Choroid plexus epithelial cell (primary cell): ENCODE results near the gene PTPRK.

Source experiments
- DNase-seq: peaks from one replicate; pipeline ENCODE4 v3.0.0-alpha.2; 2010; ENCODE audit warnings: low read depth
- H3K4me3 ChIP-seq: 2 replicates; pipeline ENCODE4 v1.5.1; 2011; ENCODE audit warnings: low read depth, mild to moderate bottlenecking, control low read depth, low read length, moderate library complexity
- TF ChIP-seq, protein P1 (sequence below): conservative IDR thresholded peaks from 2 replicates; pipeline ENCODE4 v1.5.1; 2011; ENCODE audit warnings: low read depth, mild to moderate bottlenecking, control low read depth, inconsistent platforms, low read length, moderate library complexity

PTPRK gene

DNA sequence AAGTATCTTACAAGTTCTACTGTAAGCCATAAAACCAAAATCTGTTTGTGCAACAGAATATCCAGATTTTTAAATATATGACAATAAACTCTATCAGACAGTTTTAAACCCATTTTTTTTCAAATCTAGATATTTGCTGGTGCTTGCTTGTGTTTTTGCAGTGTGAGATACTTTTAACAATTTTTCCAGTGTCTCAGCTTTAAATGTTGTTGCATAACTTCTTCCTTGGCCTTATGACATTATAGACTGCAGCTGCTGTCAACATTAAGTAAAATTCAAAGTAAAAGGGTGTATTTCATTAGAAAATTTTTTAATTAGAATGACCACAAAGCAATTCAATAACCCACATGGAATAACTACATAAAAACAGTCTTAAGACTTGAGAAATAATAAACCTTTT, 139.5 kb downstream of the PTPRK start:
- TF ChIP-seq, protein P1, sequence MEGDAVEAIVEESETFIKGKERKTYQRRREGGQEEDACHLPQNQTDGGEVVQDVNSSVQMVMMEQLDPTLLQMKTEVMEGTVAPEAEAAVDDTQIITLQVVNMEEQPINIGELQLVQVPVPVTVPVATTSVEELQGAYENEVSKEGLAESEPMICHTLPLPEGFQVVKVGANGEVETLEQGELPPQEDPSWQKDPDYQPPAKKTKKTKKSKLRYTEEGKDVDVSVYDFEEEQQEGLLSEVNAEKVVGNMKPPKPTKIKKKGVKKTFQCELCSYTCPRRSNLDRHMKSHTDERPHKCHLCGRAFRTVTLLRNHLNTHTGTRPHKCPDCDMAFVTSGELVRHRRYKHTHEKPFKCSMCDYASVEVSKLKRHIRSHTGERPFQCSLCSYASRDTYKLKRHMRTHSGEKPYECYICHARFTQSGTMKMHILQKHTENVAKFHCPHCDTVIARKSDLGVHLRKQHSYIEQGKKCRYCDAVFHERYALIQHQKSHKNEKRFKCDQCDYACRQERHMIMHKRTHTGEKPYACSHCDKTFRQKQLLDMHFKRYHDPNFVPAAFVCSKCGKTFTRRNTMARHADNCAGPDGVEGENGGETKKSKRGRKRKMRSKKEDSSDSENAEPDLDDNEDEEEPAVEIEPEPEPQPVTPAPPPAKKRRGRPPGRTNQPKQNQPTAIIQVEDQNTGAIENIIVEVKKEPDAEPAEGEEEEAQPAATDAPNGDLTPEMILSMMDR: no peak
- no peak overlapping the region for H3K4me3 ChIP-seq
- peak; percentile 41 for DNase-seq

DNA sequence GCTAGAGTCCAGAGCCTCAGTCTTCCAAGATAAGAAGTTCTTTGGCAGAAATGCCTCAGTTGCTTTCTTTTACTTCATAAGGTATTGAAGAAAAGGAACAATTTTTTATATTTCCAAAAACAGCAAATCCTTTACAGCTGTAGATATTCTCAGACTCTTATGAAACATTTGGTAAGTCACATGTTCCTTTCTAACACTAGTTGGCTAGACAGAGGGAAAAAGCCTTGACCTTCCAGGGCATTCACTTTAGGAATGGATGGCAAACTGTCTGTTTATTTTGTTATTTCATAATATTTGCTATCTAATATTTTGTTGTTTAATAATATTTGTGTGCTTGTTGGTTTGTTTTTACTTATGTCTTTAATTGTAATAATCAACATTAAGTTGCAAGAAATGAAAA, 140.8 kb downstream of the PTPRK start:
- TF ChIP-seq, protein P1: no peak
- H3K4me3 ChIP-seq: no peak overlapping the region
- peak; percentile 21 for DNase-seq

DNA sequence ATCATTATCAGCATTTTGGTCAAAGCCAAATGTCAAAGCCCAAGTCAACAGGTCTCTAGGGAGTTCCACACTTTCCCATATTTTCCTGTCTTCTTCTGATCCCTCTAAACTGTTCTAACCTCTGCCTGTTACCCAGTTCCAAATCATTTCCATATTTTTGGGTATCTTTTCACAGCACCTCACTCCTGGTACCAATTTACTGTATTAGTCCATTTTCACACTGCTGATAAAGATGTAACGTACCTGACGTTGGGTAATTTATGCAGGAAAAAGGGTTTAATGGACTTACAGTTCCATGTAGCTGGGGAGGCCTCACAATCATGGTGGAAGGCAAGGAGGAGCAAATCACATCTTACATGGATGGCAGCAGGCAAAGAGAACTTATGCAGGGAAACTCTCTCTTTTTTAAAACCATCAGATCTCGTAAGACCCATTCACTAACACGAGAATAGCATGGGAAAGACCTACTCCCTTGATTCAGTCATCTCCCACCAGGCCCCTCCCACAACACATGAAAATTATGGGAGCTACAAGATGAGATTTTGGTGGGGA, 143.4 kb downstream of the PTPRK start:
- H3K4me3 ChIP-seq: no peak overlapping the region
- no peak for DNase-seq

DNA sequence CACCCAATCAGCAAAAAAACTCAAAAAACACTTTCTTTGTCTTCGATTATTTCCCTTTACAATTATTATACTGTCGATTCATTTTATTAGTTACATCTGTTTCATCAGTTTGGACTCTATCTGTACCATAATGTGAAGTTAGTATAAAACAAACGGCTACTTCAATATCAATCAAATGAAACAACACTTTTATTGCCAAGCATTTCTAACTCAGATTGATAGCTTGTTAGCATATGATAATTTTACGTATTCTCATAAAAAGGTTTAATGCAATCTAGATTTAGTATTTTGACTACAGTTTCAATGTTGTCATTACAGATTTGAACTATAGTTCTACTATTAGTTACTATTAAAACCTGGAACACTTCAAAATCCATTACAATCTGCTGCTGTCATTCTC, 149.3 kb downstream of the PTPRK start:
- TF ChIP-seq, protein P1: no peak
- H3K4me3 ChIP-seq: no peak overlapping the region
- no peak for DNase-seq

More for the DNA sequence above, 143.4 kb downstream of the PTPRK start:
- TF ChIP-seq, protein P1: no peak

DNA sequence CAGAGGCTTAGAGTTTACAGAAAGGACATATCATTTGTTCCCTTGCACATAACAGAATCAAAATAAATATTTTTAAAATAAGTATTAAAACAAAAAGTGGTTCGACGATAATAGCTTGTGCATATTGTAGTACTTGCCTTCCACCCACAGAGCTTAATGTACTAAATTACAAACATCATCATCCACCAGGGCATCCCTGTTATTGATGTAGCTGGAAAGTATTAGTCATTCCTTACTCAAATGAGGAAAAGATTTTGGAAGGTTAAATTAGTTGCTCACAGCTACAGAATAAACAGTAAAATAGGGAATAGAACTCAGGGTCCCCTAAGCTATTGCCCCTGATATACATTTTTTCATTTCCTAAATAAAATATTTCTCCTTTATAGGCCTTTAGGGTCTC, 150.3 kb downstream of the PTPRK start:
- TF ChIP-seq, protein P1: no peak
- DNase-seq: peak; percentile 70

DNA sequence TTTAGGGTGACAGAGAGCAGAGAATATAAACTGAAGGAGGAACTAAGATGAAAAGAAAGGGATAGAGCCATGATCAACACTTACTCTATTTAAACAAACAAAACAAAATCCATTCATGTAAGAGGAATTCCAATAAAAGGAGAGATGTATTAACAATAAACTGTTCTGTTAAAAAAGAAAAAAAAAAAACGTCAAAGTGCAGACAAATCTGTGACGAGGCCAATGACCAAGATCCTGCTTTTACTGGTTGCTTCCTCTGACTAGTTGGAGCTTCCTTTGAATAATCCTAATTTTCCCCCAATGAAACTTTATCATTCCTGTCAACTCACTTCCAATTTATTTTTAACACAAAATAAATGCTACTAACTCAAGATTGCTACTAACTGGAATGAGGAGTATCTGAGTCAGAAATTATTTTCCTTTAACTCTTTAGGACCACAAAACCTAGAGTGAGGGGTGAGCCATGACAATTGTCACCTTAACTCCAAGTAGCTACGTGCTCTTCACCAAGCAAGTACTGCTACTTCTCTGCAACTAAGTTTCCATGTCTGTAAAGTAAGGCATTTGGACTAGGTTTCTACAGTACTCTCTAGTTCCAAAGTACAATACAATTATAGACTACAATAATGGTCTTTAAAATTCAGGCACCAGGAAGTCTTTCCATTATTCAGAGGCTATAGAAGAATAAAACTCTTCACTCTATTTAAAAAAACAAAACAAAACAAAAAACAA, 152.0 kb downstream of the PTPRK start:
- TF ChIP-seq, protein P1: no peak
- no peak overlapping the region for H3K4me3 ChIP-seq
- no peak for DNase-seq

More for the DNA sequence above, 150.3 kb downstream of the PTPRK start:
- no peak overlapping the region for H3K4me3 ChIP-seq

DNA sequence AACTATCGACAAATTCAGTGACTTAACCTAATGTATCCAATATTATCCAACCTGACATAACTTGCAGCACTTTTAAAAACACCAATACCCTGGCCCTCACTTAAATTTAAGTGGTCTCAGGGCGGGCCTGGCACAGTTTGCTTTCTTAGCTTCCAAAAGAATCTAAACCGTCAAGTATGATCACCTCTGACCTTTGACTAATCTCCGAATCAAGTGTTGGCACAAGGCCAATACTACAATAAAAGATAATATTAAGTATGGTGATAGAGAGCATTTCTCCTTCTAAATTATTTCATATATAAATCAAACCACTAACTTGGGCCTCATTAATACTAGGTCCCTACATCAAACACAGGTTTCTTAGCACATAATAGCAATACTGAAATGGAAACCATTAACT, 153.0 kb downstream of the PTPRK start:
- H3K4me3 ChIP-seq: no peak overlapping the region
- TF ChIP-seq, protein P1: no peak
- DNase-seq: no peak
